ENCODE results near the gene PKNOX2.

The PKNOX2 gene

GRCh38 chr11:125262194-125262829 lies 97.8 kb downstream of the PKNOX2 start:
- no peak for DNase-seq (ENCODE audit: low spot score)

GRCh38 chr11:125262830-125263218 lies 98.3 kb downstream of the PKNOX2 start:
- DNase-seq (ENCODE audit: low spot score): no peak

GRCh38 chr11:125263268-125263790 lies 98.8 kb downstream of the PKNOX2 start:
- DNase-seq (ENCODE audit: low spot score): no peak

- no peak for DNase-seq (ENCODE audit: low spot score)
Observed at GRCh38 chr11:125264100-125265022, 99.8 kb downstream of the PKNOX2 start.

- DNase-seq (ENCODE audit: low spot score): no peak
Observed at GRCh38 chr11:125267548-125267947, 103.0 kb downstream of the PKNOX2 start.

- no peak for DNase-seq (ENCODE audit: low spot score)
Observed at GRCh38 chr11:125268611-125269010, 104.1 kb downstream of the PKNOX2 start.

GRCh38 chr11:125270106-125270505 lies 105.6 kb downstream of the PKNOX2 start:
- no peak for DNase-seq (ENCODE audit: low spot score)

- no peak for DNase-seq (ENCODE audit: low spot score)
Observed at GRCh38 chr11:125270711-125271110, 106.2 kb downstream of the PKNOX2 start.

- DNase-seq (ENCODE audit: low spot score): no peak
Observed at GRCh38 chr11:125271483-125272091, 107.0 kb downstream of the PKNOX2 start.

- DNase-seq (ENCODE audit: low spot score): no peak
Observed at GRCh38 chr11:125272092-125272491, 107.5 kb downstream of the PKNOX2 start.

GRCh38 chr11:125272821-125273220 lies 108.3 kb downstream of the PKNOX2 start:
- DNase-seq (ENCODE audit: low spot score): no peak

- no peak for DNase-seq (ENCODE audit: low spot score)
Observed at GRCh38 chr11:125273519-125274000, 109.0 kb downstream of the PKNOX2 start.

GRCh38 chr11:125274309-125274708 lies 109.8 kb downstream of the PKNOX2 start:
- DNase-seq (ENCODE audit: low spot score): no peak

- no peak for DNase-seq (ENCODE audit: low spot score)
Observed at GRCh38 chr11:125274774-125275173, 110.2 kb downstream of the PKNOX2 start.

GRCh38 chr11:125275905-125276618 lies 111.5 kb downstream of the PKNOX2 start:
- no peak for DNase-seq (ENCODE audit: low spot score)

GRCh38 chr11:125276619-125276976 lies 112.0 kb downstream of the PKNOX2 start:
- no peak for DNase-seq (ENCODE audit: low spot score)

- no peak for DNase-seq (ENCODE audit: low spot score)
Observed at GRCh38 chr11:125279676-125280418, 115.3 kb downstream of the PKNOX2 start.

GRCh38 chr11:125280646-125281045 lies 116.1 kb downstream of the PKNOX2 start:
- no peak for DNase-seq (ENCODE audit: low spot score)

GRCh38 chr11:125281831-125282595 lies 117.5 kb downstream of the PKNOX2 start:
- no peak for DNase-seq (ENCODE audit: low spot score)

- no peak for DNase-seq (ENCODE audit: low spot score)
Observed at GRCh38 chr11:125282596-125282914, 118.0 kb downstream of the PKNOX2 start.
